GM12891 (cell line): ENCODE results near the gene NFILZ.

Source experiments
- PAX5 ChIP-seq: IDR thresholded peaks from 2 replicates; pipeline ENCODE4 v1.6.1; 2011; ENCODE audit warnings: low read length, moderate library complexity, mild to moderate bottlenecking; ENCODE audit not compliant: insufficient read depth, severe bottlenecking
- POLR2A ChIP-seq: IDR thresholded peaks from 2 replicates; pipeline ENCODE4 v1.6.1; 2011; ENCODE audit warnings: low read depth, low read length, control low read depth
- POLR2AphosphoS5 ChIP-seq: IDR thresholded peaks from 2 replicates; pipeline ENCODE4 v1.6.1; 2011; ENCODE audit warnings: low read depth, low read length, control low read depth

DNA sequence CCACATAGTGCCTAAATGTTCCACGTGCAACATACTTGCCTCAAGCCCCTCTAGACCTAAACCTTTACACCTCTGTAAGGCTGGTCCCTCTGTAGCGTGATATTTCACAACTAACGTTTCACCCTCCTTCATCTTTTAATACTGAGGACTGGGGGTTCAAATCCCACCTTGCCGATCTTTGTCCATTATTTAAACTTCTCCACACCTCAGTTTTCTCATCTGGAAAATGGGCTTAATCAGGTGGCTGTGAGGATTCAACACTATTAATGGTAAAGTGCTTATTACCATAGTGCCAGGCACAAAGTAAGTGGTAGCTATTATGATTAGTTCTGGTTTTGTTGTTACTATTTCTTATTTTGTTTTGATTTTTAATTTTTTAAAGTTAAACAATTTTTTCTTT is 12.4 kb upstream of the NFILZ start:
- TF ChIP-seq POLR2AphosphoS5 (no peak), POLR2A (no peak), PAX5 (no peak)
